A172 (cell line): ENCODE data around the gene BTBD6. TPM values are rescaled to one million over a fixed set of nuclear protein-coding genes. Genes with fewer than 3 reads are reported as not detected.

Experiments used
- DNase-seq: peaks from one replicate; pipeline ENCODE4 v3.0.0-alpha.2; 2015; ENCODE audit warnings: low spot score
- total RNA-seq: library from RNA; depleted of rRNA; stranded (reverse); fragments of >200 nt; shearing (Covaris generic); gene quantifications from 2 replicates; pipeline ENCODE4 v1.2.3, GENCODE V29; 2014

Gene BTBD6
- total RNA-seq, 1 experiment from 2014 or later = not detected

DNA sequence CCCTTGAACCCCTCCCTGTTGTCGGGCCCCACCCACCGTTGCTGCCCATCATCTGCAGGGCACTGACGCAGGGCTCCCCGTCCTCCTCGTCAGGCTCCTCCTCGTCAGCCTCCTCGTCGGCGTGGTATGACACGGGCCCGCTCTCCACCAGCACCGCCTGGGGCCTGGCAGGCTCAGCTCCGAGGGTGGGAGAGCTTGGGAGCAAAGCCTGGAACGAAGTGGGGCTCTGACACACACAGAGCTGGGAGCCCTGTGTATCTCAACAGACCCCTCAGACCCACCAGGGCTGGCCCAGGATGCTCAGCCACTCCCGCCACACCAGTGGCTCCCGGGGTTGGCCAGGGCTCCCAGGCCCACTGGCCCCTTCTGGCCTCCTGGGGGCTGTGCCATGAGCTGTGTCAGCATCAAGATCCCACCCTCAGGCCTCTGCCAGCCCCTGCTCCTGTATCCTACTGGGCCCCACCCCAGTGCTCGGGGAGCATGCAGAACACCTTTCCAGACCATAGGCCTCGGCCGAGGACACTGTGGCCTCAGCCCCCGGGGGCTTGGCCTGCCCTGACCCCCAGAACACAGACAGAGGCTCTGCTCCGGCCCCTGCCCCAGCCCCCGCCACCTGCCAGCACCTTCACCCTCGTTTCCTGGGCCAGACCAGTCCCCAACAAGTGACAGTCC is 37.1 kb upstream of the BTBD6 start:
- DNase-seq = no peak

DNA sequence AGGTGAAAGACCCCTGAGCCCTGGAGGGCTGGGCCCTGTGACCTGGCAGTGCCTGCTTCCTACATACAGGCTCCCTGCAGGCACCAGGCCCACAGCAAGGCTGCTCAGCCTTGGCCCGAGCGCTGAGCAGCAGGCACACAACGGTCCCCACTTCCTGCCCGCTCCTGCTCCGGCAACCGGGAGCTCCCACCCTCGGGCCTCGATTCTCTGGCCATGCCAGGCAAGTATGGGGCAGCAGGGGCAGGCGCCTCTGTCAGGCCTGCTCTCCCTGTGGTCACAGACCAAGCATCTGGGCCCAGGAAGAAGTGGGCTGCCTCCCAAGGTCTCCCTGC is 36.6 kb upstream of the BTBD6 start:
- no peak for DNase-seq

DNA sequence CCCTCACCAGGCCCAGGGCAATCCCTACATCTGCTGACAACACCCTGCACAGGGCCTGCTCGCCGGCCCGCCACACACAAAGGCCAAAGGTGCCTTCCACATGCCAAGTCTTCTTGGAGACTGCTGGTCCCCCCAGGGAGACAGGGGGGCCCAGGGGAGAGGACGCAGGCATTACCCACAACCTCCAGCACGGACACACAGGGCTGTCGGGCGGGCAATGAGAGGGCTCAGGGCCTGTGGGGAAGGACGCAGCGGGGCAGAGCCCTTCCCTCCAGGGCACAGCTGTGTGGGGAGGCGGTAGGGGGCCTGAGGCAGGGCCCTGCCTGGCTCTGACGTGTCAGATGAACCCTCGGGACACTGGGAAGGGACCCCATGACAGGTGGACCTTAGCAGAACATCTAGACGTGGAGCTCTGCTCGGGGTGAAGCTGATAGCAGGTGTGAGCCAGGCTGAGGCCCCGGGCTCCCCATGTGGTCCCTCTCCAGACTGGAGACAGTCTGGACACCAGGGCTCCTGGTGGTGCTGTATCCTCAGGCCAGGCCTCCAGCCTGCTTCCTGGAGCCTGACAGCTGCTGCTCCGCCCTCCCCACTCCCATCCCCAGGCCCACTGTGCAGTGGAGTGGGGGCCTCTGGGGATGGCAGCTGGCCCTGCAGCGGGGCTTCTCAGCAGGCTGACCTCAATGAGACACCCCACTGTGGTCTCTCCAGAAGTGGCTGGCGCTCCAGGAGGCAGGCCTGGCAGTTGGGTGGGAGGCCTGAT is 35.6 kb upstream of the BTBD6 start:
- DNase-seq = no peak

DNA sequence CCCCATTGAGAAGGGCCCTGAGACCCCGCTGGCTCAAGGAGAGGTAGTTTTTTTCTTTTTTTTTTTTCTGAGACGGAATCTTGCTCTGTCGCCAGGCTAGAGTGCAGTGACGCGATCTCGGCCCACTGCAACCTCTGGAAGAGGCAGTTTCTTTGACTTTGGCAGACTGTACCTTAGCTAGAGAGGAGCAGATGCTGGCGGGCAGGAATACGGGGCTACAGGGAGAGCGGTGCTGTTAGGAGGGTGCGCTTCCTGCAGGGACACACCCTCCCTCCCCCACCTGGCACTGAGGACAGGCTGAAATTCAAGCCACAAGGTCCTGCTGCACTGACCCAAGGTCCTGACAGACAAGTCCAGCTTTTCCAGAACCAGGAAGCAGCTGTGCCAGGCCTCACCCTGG is 35.0 kb upstream of the BTBD6 start:
- no peak for DNase-seq

DNA sequence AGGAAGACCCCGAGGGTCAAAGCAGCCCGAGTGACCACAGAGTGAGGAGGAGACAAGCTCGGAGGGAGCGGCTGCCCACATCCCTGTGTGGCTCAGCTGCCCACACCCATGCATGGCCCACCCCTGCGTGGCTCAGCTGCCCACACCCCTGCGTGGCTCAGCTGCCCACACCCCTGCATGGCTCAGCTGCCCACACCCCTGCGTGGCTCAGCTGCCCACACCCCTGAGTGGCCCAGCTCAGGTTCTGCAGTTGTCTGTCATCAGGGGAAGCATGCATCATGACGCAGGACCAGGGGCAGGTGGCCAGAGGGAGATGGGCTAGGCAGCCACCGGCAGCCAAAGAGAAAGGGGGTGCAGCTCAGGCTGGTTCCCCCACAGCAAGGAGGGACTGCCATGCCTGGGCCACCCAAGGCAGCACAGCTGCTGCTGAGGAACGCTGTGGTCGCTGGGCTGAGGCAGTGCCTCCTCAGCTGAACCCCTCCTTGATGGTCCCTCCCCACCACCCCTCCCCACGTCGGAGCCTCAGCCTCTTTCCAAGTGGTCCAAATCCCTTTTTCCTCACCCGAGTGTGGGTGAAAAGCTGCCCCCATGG is 33.9 kb upstream of the BTBD6 start:
- no peak for DNase-seq

DNA sequence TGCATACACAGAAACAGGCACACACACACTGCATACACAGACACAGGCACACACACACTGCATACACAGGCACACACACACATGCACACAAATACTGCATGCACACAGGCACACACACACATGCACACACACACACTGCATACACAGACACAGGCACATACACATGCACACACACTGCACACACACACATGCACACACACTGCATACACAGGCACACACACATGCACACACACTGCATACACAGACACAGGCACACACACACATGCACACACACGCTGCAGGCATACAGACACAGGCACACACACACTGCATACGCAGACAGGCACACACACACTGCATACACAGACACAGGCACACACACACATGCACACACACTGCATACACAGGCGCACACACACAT is 32.7 kb upstream of the BTBD6 start:
- DNase-seq = no peak

DNA sequence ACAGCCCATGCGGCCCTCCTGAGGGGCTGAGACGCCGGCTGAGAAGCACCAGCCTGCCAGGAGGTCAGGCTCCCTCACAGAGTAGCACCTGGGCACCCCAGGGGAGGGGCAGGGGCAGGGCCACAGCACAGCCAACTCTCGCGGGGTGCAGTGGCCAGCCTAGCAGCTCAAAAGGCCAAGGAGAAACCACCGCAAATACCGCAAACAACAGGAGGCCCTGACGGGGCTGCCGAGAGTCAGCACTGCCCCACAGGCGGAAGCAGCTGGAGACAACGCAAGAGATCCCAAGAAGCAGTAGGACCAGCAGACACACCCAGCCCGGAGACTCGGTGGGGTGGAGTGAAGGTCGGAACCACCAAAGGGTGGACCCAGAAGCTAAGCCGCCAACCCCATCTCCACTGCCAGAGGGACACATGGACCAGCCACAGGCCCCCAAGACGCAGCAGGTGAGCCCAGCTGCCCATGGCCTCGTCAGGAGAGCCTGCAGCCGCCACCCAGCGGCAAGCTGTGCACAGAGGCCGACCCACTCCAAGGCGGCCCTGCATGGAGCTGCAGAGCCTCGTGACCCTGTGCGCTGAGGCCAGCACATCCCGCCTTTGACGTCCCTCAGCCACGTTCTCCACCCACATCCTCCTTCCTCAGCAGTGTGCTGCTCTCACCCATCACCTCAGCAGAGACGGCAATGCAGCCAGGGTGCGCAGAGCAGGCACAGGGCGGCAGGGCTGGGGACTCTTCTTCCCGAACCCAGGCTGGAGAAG is 31.7 kb upstream of the BTBD6 start:
- no peak for DNase-seq

DNA sequence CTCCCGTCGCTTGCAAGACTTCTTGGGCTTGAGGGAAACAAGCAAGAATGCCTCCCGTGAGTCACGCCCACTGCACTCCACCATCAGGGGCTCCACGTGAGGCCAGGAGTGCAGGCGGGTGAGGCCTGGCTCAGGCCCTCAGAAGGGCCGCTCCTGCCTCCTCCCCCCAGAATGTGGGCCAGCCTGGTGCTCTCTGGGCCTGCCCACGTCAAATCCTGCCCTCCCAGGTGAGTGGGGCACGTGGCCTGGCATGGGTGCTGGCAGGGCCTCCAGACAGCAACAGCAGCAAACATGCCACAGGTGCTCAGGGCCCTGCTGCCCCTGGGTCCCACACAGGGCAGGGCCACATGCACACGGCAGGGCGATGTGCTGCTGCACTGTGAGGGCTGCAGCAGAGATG is 30.6 kb upstream of the BTBD6 start:
- no peak for DNase-seq

DNA sequence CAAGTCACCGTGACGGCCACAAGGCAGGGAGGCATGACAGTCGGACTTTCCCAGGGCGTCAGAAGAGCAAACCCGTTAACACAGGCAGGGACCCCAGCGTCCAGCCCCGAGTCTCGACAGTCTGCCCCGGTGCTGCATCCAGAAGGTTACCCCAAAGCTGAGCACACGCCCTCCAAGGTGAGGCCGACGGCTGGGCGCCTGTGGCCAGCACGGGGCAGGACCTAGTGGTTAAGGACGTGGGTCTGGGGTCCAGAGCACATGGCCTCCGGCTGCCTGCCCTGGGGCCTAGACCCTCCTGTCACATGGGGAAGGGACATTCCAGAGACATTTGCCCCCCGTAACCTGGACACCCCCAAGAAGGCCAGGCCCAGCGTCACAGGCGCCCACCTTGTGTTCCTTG is 29.7 kb upstream of the BTBD6 start:
- no peak for DNase-seq

DNA sequence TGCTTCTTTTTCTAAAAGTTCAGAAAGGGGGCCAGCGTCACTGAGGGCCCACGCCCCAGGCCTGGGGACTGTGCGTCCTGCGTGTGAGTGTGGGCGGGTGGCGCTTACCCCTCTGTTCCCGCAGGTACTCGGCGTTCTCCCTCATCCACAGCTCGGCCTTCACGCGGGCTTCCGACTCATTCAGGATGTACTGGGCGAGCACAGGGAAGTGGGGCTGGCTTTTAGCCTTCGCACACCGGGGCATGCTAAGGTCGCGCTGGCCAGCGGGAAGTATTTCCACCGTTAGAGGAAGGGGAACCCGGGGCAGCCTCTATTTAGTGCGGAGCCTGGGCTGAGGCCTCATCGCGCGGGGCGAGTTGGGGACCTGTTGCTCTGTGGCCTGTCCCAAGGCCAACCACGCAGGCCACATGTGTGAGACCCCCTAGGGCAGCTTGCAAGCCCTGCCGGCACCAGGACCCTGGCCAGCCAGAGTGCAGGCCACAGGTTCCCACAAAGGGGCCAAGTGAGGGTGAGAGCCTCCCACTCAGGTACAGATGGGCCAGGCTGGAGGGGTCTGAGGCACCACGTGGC is 29.2 kb upstream of the BTBD6 start:
- no peak for DNase-seq

DNA sequence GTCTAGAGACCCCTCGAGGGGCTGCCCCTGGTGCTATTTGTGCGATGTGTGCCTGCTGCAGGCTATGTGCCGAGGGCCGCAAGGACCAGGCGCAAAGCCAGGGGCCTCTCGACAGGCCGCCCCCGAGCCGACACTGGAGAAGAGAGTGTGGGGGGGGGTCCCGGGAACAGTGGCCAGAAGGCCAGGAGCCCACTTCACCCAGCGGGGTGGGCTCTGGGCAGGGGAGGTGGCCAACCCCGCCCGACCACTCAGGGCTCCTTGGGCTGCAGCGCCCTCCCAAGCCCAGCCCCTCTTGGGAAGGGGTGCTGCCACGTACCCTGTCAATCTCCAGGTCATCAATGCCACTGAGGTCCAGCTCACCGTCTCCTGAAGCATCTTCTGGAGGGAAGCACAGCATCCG is 28.6 kb upstream of the BTBD6 start:
- DNase-seq = no peak

DNA sequence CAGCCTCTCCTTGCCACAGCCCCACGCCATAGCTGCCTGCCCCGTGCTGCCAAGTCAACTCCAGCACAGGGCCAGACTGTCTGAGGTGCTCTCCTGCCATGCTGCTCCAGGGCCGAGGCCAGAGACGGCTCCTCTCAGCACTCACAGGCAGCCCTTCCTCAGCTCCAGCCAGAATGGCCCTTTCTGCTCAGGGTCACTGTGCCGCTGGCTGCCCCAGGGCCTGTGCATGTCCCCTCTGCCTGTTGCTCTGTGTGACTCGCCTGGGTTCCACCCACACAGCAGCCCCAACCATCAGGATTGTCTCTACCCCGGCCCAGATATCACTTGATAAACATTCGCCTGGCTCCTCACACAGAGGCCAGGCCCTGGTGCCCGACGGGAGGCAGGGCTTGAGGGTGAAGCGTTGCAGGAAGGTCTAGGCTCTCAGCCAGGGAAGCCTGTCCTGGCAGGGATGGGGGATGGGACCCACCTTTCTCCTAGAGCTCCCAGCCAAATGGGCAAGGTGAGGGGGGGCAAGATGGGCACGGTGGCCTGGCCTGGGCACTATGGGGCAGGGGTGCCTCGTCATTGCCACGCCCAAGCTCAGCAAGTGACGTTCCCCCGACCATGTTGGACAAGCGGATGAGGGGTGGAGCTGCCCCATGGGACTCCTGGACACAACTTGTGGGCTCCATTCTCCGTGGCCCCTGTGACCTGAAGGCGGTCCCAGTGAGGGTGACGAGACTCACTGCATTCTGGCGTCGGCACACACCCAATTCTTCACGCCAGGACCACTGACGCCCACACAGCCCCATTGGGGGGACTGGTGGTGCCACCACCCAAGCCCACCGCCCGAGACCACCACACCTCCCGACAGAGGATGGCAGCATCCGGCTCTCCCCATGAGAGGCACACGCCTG is 27.4 kb upstream of the BTBD6 start:
- DNase-seq = no peak

DNA sequence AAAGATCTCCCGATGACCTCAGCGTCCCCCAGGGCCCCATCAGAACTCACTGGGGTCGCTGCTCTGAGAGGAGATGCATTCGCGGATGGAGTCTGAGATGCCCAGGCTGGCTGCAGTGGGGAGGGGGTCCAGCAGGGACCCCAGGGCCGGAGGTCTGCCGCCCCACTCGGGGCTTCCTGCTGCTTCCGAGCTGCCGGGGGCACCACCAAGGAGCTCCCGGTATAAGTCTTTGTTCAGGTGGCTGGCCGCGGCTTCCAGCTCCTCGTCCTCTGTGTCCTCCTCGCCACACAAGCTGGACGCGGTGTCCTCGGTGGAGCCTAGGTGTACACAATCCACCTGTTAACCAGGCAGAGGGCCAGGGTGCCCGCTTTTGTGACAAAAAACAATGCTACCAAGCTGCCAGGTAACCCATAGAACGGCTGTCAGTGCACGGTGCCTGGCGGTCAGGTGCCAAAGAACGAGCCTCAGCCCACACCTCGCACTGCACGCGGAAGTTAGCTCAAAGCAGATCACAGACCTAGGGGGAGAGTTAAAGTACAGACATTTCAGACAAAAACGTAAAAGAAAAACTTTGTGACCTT is 26.6 kb upstream of the BTBD6 start:
- no peak for DNase-seq

DNA sequence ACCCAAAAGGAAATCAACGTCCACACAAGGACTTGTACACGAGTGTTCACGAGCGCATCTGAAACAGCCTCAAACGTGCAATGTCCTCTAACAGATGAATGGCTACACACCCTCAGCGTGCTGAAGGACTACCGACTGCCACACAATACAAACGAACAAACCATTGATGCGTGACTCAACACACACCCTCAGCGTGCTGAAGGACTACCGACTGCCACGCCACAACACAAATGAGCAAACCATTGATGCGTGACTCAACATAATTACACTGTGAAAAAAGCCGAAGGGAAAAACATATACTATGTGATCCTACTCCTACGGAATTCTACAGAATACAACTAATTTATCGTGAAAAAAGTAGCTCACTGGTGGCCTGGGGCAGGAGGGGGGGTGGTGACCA is 25.1 kb upstream of the BTBD6 start:
- no peak for DNase-seq

DNA sequence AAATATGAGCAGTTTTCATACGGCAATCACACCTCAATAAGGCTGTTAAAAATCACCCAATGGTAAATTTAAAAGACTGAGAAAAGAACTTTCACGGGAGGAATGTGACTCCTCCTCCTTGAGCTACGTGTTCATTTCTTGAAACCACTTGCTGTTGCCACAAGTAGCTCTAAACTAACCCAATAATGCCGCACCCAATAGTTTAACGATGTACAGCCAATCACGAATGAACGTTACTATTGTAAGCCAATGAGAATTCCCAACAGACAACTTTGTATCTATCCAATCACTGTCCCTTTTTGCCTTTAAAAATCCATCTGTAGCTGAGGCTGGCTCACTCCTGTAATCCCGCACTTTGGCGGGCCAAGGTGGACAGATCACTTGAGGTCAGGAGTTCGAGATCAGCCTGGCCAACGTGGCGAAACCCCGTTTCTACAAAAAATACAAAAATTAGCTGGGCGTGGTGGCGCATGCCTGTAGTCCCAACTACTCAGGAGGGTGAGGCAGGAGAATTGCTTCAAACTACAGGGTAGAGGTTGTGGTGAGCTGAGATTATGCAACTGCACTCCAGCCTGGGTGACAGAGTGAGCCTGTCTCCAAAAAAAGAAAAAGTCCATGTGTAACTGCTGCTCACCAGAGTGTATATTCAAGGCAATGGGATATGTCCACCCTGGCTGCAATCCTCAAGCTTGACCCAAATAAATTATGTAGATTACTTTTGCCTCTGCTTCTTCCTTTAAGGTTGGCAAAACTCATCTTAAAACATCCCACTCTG is 24.4 kb upstream of the BTBD6 start:
- DNase-seq = no peak

DNA sequence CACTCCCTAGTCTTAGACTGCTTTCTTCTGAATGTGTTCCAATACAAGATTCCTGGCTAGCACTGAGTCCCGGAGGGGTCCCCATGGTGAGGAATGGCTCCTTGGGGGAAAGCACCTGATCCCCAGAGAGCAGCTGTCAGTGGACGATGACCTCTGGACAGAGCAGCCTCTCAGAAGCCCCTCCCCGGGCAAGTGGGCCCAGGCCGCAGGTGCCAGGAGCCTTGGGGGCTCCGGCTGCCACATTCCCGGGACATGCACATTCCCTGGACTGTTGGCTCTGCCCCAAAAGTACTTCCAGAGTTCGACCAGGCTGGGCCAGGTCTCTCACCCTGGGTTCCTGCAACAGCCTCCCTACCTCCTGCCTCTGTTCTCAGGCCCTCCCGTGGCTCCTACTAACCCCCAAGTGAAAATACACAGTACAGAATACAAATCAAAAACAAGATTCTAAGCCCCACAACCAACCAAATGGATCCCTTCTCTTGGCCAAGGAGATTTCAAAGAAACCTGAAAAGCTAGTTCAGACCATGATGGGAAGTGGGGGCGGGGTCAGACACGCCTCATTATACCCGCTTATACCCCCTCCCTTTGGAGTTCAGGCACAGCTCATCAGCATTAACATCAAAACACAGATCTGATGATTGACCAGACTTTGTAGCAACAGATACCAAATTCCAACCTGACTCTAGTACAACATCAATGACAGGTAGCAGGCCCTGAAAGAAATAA is 23.3 kb upstream of the BTBD6 start:
- DNase-seq = no peak

DNA sequence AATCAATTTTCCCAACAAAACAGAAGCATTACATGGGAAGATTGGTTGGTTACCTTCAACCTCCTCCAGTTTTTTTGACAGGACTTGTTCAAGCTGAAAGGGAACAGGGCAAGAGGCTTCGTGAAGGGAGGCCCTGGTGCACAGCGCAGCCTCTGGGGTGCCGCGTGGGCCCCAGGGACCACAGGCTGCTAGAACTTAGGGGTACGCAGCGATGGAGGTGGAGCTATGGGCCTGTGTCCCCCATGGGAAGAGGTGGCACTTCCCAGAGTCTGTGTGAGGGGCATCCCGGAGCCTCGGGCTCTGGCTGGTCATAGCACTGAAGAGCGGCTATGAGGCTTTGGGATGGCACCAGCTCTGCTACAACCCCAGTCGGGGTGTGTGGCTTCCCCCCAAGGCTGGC is 22.1 kb upstream of the BTBD6 start:
- DNase-seq = no peak

DNA sequence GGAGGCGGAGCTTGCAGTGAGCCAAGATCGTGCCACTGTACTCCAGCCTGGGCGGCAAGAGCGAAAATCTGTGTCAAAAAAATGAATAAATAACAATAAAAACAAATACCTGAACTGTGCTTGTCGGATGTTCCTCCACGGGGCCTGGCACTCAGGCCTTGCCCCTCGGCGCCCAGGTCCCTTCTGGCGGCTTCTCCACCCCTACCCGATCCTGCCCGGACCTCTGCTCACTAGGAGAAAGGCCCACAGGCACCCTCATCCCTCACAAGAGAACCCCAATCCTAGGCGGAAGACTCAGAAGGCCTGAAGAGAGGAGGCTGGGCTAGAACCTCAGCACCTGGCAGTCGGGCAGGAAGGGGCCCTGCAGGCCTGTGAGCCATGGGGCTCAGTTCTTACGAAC is 21.0 kb upstream of the BTBD6 start:
- DNase-seq = no peak

DNA sequence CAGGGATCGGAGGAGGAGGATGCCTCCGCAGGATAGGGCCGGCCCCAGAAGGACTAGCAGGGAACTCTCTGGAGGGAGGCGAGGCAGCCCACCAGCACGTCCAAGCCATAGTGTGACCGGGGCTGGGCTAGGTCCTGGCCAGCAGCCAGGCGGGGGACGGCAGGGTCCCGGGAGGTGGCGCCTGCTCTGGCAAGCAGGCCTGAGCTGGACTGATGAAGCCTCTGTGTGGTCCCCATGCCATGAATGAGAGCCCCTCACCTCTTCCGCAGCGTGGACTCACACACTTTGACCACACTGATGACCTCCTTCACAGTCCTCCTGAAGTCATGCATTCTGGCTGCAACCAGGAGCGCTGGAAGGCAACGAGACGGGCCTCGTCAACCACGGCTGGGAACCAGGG is 19.8 kb upstream of the BTBD6 start:
- DNase-seq = no peak
